HG03108 (cell line): Measurements from ENCODE around the gene MGLL.
"Not testable (repeated sequence)": the region's sequence is repeated elsewhere in the genome, so short reads cannot be mapped to it uniquely, and the experiment has no call there.

Experiments
- ATAC-seq: cut with Tn5 transposase; IDR thresholded peaks from one replicate; pipeline ENCODE4 v1.9.1; 2021; ENCODE audit warnings: moderate library complexity; ENCODE audit not compliant: unreplicated experiment

Gene MGLL

DNA sequence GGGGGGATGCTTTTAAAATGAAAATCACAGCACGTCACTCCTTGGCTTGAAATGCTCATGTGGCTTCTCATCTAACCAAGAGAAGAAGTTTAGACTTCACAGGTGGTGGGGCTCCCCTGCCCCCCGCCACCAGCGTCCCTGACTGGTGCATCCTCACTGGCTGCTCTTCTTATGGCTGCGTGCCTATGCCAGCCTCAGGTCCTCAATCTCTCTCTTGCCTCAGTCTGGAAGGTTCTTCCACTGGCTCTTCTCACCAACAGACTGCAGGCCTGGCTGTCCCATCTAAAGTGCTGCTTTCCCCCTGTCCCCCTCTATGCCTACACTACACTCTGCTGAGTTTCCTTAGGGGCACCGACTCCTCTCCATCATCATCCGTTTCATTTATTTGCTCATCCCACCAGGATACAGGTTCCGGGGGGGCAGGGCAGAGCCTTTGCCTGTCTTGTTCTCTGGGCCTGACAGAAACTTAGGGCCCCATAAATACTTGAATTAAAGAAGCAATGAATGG lies 128.9 kb downstream of the MGLL start:
- no peak for ATAC-seq

DNA sequence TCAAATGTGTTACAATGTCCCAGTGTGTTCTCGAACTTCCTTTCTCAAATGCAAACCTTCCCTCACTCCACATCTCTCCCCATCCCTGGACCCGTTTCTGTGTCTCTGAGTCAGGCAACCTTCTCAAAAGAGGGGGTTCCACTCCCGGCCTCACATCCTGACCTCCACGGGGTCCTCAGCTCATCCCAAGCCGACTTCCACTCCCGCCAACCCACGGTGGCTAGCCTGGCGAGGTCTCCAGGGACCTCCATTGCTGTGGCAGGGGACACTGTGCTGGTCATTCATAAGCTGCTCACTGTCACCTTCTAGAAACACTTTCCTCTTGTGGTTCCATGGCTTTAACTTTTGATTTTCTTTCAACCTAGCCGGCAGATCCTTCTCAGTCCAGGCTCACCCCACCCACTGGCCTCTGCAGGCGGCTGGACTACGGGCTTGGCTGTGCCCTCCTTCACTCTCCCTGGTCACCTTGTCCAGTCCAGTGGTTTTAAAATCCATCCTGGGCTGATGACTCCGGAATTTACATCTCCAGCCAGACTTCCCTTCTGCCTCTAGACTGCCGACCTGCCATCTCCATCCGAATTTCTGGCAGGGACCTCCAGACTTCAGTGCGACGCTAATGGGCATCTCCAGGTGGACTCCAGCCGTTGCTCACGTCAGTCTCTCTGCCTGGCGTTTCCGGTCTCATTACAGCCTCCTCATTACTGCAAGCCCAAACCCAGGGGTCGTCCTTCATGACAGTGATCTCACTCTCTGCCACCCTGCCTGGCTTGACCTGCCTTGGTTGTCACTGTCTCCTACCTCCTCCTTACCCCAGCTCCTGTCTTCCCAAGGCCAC lies 129.6 kb downstream of the MGLL start:
- ATAC-seq = no peak

DNA sequence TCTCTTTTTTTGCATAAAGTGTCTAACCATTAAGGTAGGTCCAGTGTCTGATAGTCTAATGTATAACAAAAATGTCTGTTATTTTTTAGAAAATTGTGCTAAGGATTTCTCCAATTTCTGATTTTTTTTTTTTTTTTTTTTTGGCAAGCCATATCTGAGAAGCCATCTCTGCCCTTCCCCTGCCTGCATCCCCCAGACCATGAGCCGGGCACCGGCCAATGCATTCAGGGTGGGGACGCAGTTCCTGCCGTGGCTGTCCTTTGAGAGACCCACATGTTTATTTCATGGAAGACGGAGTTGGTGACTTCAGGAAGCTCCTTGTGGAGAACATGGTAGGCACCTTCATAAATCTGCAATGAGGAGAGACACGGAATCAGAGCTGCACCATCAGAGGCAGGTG lies 130.3 kb downstream of the MGLL start:
- no peak for ATAC-seq

GRCh38 chr3:127691489-127691888 lies 130.8 kb downstream of the MGLL start:
- ATAC-seq = no peak

GRCh38 chr3:127690823-127691452 lies 131.4 kb downstream of the MGLL start:
- ATAC-seq = no peak

GRCh38 chr3:127690106-127690505 lies 132.2 kb downstream of the MGLL start:
- ATAC-seq = no peak

GRCh38 chr3:127689266-127689860 lies 133.0 kb downstream of the MGLL start:
- ATAC-seq = no peak

- ATAC-seq = no peak
Measured at GRCh38 chr3:127688416-127689265, 133.7 kb downstream of the MGLL start.

DNA sequence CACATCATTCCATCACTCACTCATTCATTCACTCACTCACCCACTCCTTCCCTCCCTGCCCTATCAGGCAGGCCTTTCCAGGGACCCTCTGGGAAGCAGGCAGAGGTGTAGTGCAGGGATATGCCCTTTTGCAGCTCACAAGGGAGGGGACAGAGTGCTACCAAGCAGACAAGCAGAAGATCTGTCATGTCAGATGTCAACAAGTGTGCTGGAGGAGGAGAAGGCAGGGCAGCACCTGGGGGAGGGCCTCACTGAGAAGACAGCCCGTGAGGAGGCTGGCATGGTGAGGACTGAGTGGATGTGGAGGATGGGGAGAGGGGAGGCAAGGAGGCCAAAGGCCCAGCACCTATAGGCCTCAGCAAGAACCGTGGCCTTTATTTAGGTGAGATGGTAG lies 134.3 kb downstream of the MGLL start:
- ATAC-seq = no peak

- no peak for ATAC-seq
Measured at GRCh38 chr3:127687228-127687737, 135.0 kb downstream of the MGLL start.

GRCh38 chr3:127686512-127686894 lies 135.8 kb downstream of the MGLL start:
- ATAC-seq = no peak

- ATAC-seq = no peak
Measured at GRCh38 chr3:127685708-127686511, 136.4 kb downstream of the MGLL start.

- ATAC-seq = no peak
Measured at GRCh38 chr3:127684871-127685707, 137.2 kb downstream of the MGLL start.

DNA sequence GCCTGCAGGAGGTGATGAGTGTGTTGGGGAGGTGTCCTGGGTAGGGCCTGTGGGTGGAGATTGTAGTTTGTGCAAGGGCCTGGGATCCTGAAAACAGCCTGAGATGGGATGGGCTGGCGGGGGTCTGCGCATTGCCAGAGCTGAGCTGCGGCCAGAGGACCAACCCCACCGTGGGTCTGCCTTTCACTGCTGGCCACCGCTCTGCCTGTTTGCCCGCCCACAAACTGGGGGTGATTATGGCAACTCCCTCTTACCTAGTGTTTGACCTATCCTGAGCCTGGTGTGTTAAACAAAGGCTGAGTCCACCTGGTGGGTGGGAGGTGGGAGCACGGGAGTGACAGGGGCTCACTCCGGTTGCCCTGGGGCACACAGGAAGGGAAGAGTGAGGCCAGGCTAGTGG lies 139.8 kb downstream of the MGLL start:
- ATAC-seq = no peak

DNA sequence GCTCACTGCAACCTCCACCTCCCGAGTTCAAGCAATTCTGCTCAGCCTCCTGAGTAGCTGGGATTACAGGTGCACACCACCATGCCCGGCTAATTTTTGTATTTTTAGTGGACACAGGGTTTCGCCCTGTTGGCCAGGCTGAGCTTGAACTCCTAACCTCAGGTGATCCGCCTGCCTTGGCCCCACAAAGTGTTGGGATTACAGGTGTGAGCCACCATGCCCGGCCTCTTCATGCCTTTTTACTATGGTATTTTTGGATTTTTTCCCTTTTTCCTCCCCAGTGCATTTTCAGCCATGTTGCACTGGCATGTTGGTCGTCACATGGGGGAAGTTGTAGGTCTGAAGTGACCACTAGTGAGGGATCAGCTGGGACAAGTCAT lies 140.2 kb downstream of the MGLL start:
- not testable (repeated sequence) for ATAC-seq

DNA sequence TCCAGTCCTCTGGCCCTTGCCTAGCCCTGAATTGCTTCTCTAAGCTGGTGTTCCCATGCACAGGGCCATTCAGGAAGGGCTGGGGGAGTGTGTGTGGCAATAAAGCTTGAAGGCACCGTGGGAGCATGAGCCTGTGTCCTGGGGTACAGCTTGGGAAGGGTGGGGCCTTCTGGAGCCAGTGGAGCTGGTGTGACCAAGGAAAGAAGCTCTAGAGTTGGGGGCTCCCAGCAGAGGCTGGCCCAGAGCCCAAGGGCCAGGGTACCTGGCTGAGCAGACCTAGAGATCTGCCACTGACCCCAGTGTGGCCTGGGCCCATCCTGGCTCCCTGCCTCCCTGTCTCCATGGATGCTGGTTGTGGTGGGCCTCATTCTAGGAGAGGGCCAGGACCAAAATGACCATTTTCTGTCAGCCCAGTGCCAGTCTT lies 141.5 kb downstream of the MGLL start:
- ATAC-seq = no peak

DNA sequence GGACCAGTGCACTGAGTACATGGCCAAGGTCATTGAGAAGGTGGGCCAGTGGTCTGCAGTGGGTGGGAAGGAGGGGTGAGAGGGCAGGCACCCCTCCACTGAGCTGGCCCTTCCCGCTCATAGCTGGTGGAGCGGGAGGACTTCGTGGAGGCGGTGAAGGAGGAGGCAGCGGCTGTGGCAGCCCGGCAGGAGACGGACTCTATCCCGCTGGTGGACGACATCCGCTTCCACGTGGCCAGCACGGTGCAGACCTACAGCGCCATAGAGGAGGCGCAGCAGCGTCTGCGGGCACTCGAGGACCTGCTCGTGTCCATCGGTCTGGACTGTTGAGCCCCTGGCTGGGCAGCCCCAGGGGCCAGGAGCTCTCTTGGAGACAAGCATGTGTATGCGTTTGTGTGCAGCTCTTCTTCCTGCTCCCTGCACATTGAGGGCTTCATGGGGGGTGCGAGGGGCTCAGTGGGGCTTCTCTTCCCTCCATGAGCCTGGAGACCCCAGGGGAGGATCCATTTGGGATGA lies 142.1 kb downstream of the MGLL start:
- no peak for ATAC-seq

GRCh38 chr3:127679534-127680145 lies 142.7 kb downstream of the MGLL start:
- ATAC-seq = no peak
